ENCODE results near the gene GNL3L.
"Not testable (repeated sequence)": the region's sequence is repeated elsewhere in the genome, so short reads cannot be mapped to it uniquely, and the experiment has no call there.

The GNL3L gene

GRCh38 chrX:54560411-54560810 is 30.4 kb downstream of the GNL3L start:
- no peak for DNase-seq (ENCODE audit: low read depth, low spot score)
- H3K9me3 ChIP-seq (ENCODE audit: control insufficient read depth, insufficient read depth, low read length): no peaks in the 10 kb centered on the region
- H3K4me3 ChIP-seq (ENCODE audit: low read length): no peak overlapping the region
- H3K27ac ChIP-seq (ENCODE audit: low read length): no peak overlapping the region
- H3K27me3 ChIP-seq (ENCODE audit: control insufficient read depth, insufficient read depth, low read length): no peaks in the 10 kb centered on the region
- H3K4me1 ChIP-seq (ENCODE audit: control insufficient read depth, insufficient read depth, low read length): no peaks in the 10 kb centered on the region
- H3K36me3 ChIP-seq (ENCODE audit: control insufficient read depth, insufficient read depth, low read length): peaks cover 14% of the 10 kb centered on the region; the same call in 1 of the 2 replicates
- no CpG with 5 or more reads among the region's 11 CpGs for WGBS (ENCODE audit: insufficient coverage, insufficient read length)

GRCh38 chrX:54561622-54562021 is 31.6 kb downstream of the GNL3L start:
- Histone ChIP-seq H3K36me3 (ENCODE audit: control insufficient read depth, insufficient read depth, low read length) (peaks cover 12% of the 10 kb centered on the region; the same call in 1 of the 2 replicates), H3K27ac (ENCODE audit: low read length) (no peak overlapping the region), H3K4me1 (ENCODE audit: control insufficient read depth, insufficient read depth, low read length) (no peaks in the 10 kb centered on the region), H3K4me3 (ENCODE audit: low read length) (no peak overlapping the region), H3K9me3 (ENCODE audit: control insufficient read depth, insufficient read depth, low read length) (no peaks in the 10 kb centered on the region), H3K27me3 (ENCODE audit: control insufficient read depth, insufficient read depth, low read length) (no peaks in the 10 kb centered on the region)
- no CpG with 5 or more reads among the region's 1 CpG for WGBS (ENCODE audit: insufficient coverage, insufficient read length)
- DNase-seq (ENCODE audit: low read depth, low spot score): no peak

GRCh38 chrX:54564936-54565335 is 34.9 kb downstream of the GNL3L start:
- no peaks in the 10 kb centered on the region for H3K27me3 ChIP-seq (ENCODE audit: control insufficient read depth, insufficient read depth, low read length)
- peaks cover 5% of the 10 kb centered on the region; the same call in 1 of the 2 replicates for H3K36me3 ChIP-seq (ENCODE audit: control insufficient read depth, insufficient read depth, low read length)
- no CpG with 5 or more reads among the region's 5 CpGs for WGBS (ENCODE audit: insufficient coverage, insufficient read length)
- H3K9me3 ChIP-seq (ENCODE audit: control insufficient read depth, insufficient read depth, low read length): no peaks in the 10 kb centered on the region
- no peak overlapping the region for H3K27ac ChIP-seq (ENCODE audit: low read length)
- DNase-seq (ENCODE audit: low read depth, low spot score): no peak
- no peak overlapping the region for H3K4me3 ChIP-seq (ENCODE audit: low read length)
- H3K4me1 ChIP-seq (ENCODE audit: control insufficient read depth, insufficient read depth, low read length): no peaks in the 10 kb centered on the region

- Histone ChIP-seq H3K27ac (ENCODE audit: low read length) (no peak overlapping the region), H3K4me1 (ENCODE audit: control insufficient read depth, insufficient read depth, low read length) (no peaks in the 10 kb centered on the region), H3K4me3 (ENCODE audit: low read length) (no peak overlapping the region), H3K27me3 (ENCODE audit: control insufficient read depth, insufficient read depth, low read length) (no peaks in the 10 kb centered on the region), H3K9me3 (ENCODE audit: control insufficient read depth, insufficient read depth, low read length) (no peaks in the 10 kb centered on the region), H3K36me3 (ENCODE audit: control insufficient read depth, insufficient read depth, low read length) (no peaks in the 10 kb centered on the region)
- DNase-seq (ENCODE audit: low read depth, low spot score): no peak
Observed at GRCh38 chrX:54570332-54570731, 40.3 kb downstream of the GNL3L start.

GRCh38 chrX:54572641-54573040 is 42.6 kb downstream of the GNL3L start:
- H3K4me1 ChIP-seq (ENCODE audit: control insufficient read depth, insufficient read depth, low read length); H3K36me3 ChIP-seq (ENCODE audit: control insufficient read depth, insufficient read depth, low read length); H3K4me3 ChIP-seq (ENCODE audit: low read length); H3K27me3 ChIP-seq (ENCODE audit: control insufficient read depth, insufficient read depth, low read length); H3K27ac ChIP-seq (ENCODE audit: low read length); DNase-seq (ENCODE audit: low read depth, low spot score); H3K9me3 ChIP-seq (ENCODE audit: control insufficient read depth, insufficient read depth, low read length): not testable (repeated sequence)
- WGBS (ENCODE audit: insufficient coverage, insufficient read length): no CpG with 5 or more reads among the region's 31 CpGs

GRCh38 chrX:54597728-54598127 is 67.7 kb downstream of the GNL3L start:
- no CpG with 5 or more reads among the region's 2 CpGs for WGBS (ENCODE audit: insufficient coverage, insufficient read length)
- no peak overlapping the region for H3K27ac ChIP-seq (ENCODE audit: low read length)
- no peaks in the 10 kb centered on the region for H3K27me3 ChIP-seq (ENCODE audit: control insufficient read depth, insufficient read depth, low read length)
- no peaks in the 10 kb centered on the region for H3K4me1 ChIP-seq (ENCODE audit: control insufficient read depth, insufficient read depth, low read length)
- no peak for DNase-seq (ENCODE audit: low read depth, low spot score)
- H3K36me3 ChIP-seq (ENCODE audit: control insufficient read depth, insufficient read depth, low read length): no peaks in the 10 kb centered on the region
- H3K9me3 ChIP-seq (ENCODE audit: control insufficient read depth, insufficient read depth, low read length): no peaks in the 10 kb centered on the region
- no peak overlapping the region for H3K4me3 ChIP-seq (ENCODE audit: low read length)

GRCh38 chrX:54602563-54602962 is 72.5 kb downstream of the GNL3L start:
- no CpG with 5 or more reads among the region's 1 CpG for WGBS (ENCODE audit: insufficient coverage, insufficient read length)
- Histone ChIP-seq H3K9me3 (ENCODE audit: control insufficient read depth, insufficient read depth, low read length) (no peaks in the 10 kb centered on the region), H3K4me1 (ENCODE audit: control insufficient read depth, insufficient read depth, low read length) (no peaks in the 10 kb centered on the region), H3K27ac (ENCODE audit: low read length) (no peak overlapping the region), H3K27me3 (ENCODE audit: control insufficient read depth, insufficient read depth, low read length) (no peaks in the 10 kb centered on the region), H3K36me3 (ENCODE audit: control insufficient read depth, insufficient read depth, low read length) (no peaks in the 10 kb centered on the region), H3K4me3 (ENCODE audit: low read length) (no peak overlapping the region)
- no peak for DNase-seq (ENCODE audit: low read depth, low spot score)

All from iPS DF 6.9 (cell line).